Activated naive CD8-positive, alpha-beta T cell treated with anti-CD3 and anti-CD28 coated beads, Interleukin-2, amount 50 U/mL, for 24 hours (primary cell): ENCODE results near the gene EP300.
"Not testable (repeated sequence)": the region's sequence is repeated elsewhere in the genome, so short reads cannot be mapped to it uniquely, and the experiment has no call there.

Experiments
- ATAC-seq: fragments of 150-1000 bp; cut with Tn5 transposase; one replicate; pipeline ENCODE4 v1.10.0; 2021
- DNase-seq: peaks from one replicate; pipeline ENCODE4 v3.0.0; 2021
- H3K27ac Mint-ChIP-seq: one replicate; pipeline ENCODE4 v1.8.0; 2021; ENCODE audit warnings: mild to moderate bottlenecking, mixed read lengths
- H3K27me3 Mint-ChIP-seq: one replicate; pipeline ENCODE4 v1.8.0; 2021; ENCODE audit warnings: mixed read lengths
- H3K36me3 Mint-ChIP-seq: one replicate; pipeline ENCODE4 v1.8.0; 2021; ENCODE audit warnings: low read depth, mixed read lengths
- H3K4me1 Mint-ChIP-seq: one replicate; pipeline ENCODE4 v1.8.0; 2021; ENCODE audit warnings: mixed read lengths
- H3K4me3 Mint-ChIP-seq: one replicate; pipeline ENCODE4 v1.8.0; 2021; ENCODE audit warnings: mild to moderate bottlenecking, moderate library complexity, mixed read lengths
- H3K9me3 Mint-ChIP-seq: one replicate; pipeline ENCODE4 v1.8.0; 2021; ENCODE audit warnings: mixed read lengths

Gene EP300

GRCh38 chr22:41157083-41157482, 64.7 kb downstream of the EP300 start:
- DNase-seq (no peak), ATAC-seq (no peak)
- no peak overlapping the region for H3K27ac Mint-ChIP-seq
- H3K4me1 Mint-ChIP-seq: no peaks in the 10 kb centered on the region
- H3K4me3 Mint-ChIP-seq: no peak overlapping the region
- no peaks in the 10 kb centered on the region for H3K9me3 Mint-ChIP-seq
- H3K36me3 Mint-ChIP-seq: peaks cover 74% of the 10 kb centered on the region
- no peaks in the 10 kb centered on the region for H3K27me3 Mint-ChIP-seq

- Mint-ChIP-seq H3K27ac (no peak overlapping the region), H3K9me3 (no peaks in the 10 kb centered on the region), H3K36me3 (peaks cover 56% of the 10 kb centered on the region), H3K4me3 (no peak overlapping the region), H3K4me1 (no peaks in the 10 kb centered on the region), H3K27me3 (no peaks in the 10 kb centered on the region)
- DNase-seq (no peak), ATAC-seq (no peak)
Measured at GRCh38 chr22:41169157-41169556, 76.8 kb downstream of the EP300 start.

GRCh38 chr22:41171996-41172395, 79.6 kb downstream of the EP300 start:
- Mint-ChIP-seq H3K4me3 (no peak overlapping the region), H3K27me3 (no peaks in the 10 kb centered on the region), H3K9me3 (no peaks in the 10 kb centered on the region), H3K27ac (no peak overlapping the region), H3K4me1 (peaks cover 3% of the 10 kb centered on the region), H3K36me3 (peaks cover 61% of the 10 kb centered on the region)
- DNase-seq: no peak
- no peak for ATAC-seq

GRCh38 chr22:41175546-41175945, 83.2 kb downstream of the EP300 start:
- H3K27me3 Mint-ChIP-seq: no peaks in the 10 kb centered on the region
- H3K36me3 Mint-ChIP-seq: peaks cover 43% of the 10 kb centered on the region
- no peaks in the 10 kb centered on the region for H3K9me3 Mint-ChIP-seq
- no peak for ATAC-seq
- H3K27ac Mint-ChIP-seq: no peak overlapping the region
- DNase-seq: no peak
- no peak overlapping the region for H3K4me3 Mint-ChIP-seq
- H3K4me1 Mint-ChIP-seq: peaks cover 3% of the 10 kb centered on the region

GRCh38 chr22:41177040-41177621, 84.7 kb downstream of the EP300 start:
- DNase-seq (no peak), ATAC-seq (no peak)
- H3K4me3 Mint-ChIP-seq: no peak overlapping the region
- H3K36me3 Mint-ChIP-seq: peaks cover 41% of the 10 kb centered on the region
- no peak overlapping the region for H3K27ac Mint-ChIP-seq
- H3K4me1 Mint-ChIP-seq: peaks cover 3% of the 10 kb centered on the region
- no peaks in the 10 kb centered on the region for H3K9me3 Mint-ChIP-seq
- H3K27me3 Mint-ChIP-seq: no peaks in the 10 kb centered on the region

- ATAC-seq: no peak
- Mint-ChIP-seq H3K27ac (no peak overlapping the region), H3K9me3 (no peaks in the 10 kb centered on the region), H3K4me1 (peaks cover 3% of the 10 kb centered on the region), H3K4me3 (no peak overlapping the region), H3K36me3 (peaks cover 37% of the 10 kb centered on the region), H3K27me3 (no peaks in the 10 kb centered on the region)
- no peak for DNase-seq
Measured at GRCh38 chr22:41177622-41178424, 85.4 kb downstream of the EP300 start.

GRCh38 chr22:41178425-41178975, 86.1 kb downstream of the EP300 start:
- Mint-ChIP-seq H3K9me3 (no peaks in the 10 kb centered on the region), H3K27me3 (no peaks in the 10 kb centered on the region), H3K27ac (peak overlapping the region; percentile 51), H3K4me1 (peaks cover 3% of the 10 kb centered on the region), H3K36me3 (peaks cover 30% of the 10 kb centered on the region), H3K4me3 (no peak overlapping the region)
- ATAC-seq (no peak), DNase-seq (no peak)

- not testable (repeated sequence) for H3K9me3 Mint-ChIP-seq, H3K27ac Mint-ChIP-seq, H3K27me3 Mint-ChIP-seq, H3K4me3 Mint-ChIP-seq, H3K4me1 Mint-ChIP-seq, ATAC-seq, DNase-seq
- peaks cover 20% of the 10 kb centered on the region for H3K36me3 Mint-ChIP-seq
Measured at GRCh38 chr22:41180362-41180761, 88.0 kb downstream of the EP300 start.

- peaks cover 14% of the 10 kb centered on the region for H3K36me3 Mint-ChIP-seq
- H3K4me1 Mint-ChIP-seq: no peaks in the 10 kb centered on the region
- H3K9me3 Mint-ChIP-seq: no peaks in the 10 kb centered on the region
- DNase-seq (no peak), ATAC-seq (no peak)
- H3K4me3 Mint-ChIP-seq: no peak overlapping the region
- H3K27me3 Mint-ChIP-seq: no peaks in the 10 kb centered on the region
- H3K27ac Mint-ChIP-seq: no peak overlapping the region
Measured at GRCh38 chr22:41180926-41181325, 88.5 kb downstream of the EP300 start.

GRCh38 chr22:41181349-41182241, 89.2 kb downstream of the EP300 start:
- no peaks in the 10 kb centered on the region for H3K9me3 Mint-ChIP-seq
- DNase-seq (no peak), ATAC-seq (no peak)
- H3K27me3 Mint-ChIP-seq: no peaks in the 10 kb centered on the region
- no peaks in the 10 kb centered on the region for H3K4me1 Mint-ChIP-seq
- no peak overlapping the region for H3K4me3 Mint-ChIP-seq
- H3K36me3 Mint-ChIP-seq: peaks cover 10% of the 10 kb centered on the region
- H3K27ac Mint-ChIP-seq: no peak overlapping the region

GRCh38 chr22:41184679-41185078, 92.3 kb downstream of the EP300 start:
- DNase-seq: no peak
- no peak overlapping the region for H3K27ac Mint-ChIP-seq
- no peak for ATAC-seq
- H3K27me3 Mint-ChIP-seq: no peaks in the 10 kb centered on the region
- H3K36me3 Mint-ChIP-seq: no peaks in the 10 kb centered on the region
- no peaks in the 10 kb centered on the region for H3K4me1 Mint-ChIP-seq
- no peak overlapping the region for H3K4me3 Mint-ChIP-seq
- H3K9me3 Mint-ChIP-seq: no peaks in the 10 kb centered on the region

- H3K27me3 Mint-ChIP-seq: no peaks in the 10 kb centered on the region
- peaks cover under 1% of the 10 kb centered on the region for H3K4me1 Mint-ChIP-seq
- H3K36me3 Mint-ChIP-seq: no peaks in the 10 kb centered on the region
- ATAC-seq: no peak
- no peak for DNase-seq
- no peaks in the 10 kb centered on the region for H3K9me3 Mint-ChIP-seq
- no peak overlapping the region for H3K27ac Mint-ChIP-seq
- H3K4me3 Mint-ChIP-seq: no peak overlapping the region
Measured at GRCh38 chr22:41191467-41191866, 99.1 kb downstream of the EP300 start.

- Mint-ChIP-seq H3K27ac (no peak overlapping the region), H3K27me3 (peaks cover 4% of the 10 kb centered on the region), H3K4me1 (peaks cover 12% of the 10 kb centered on the region), H3K4me3 (no peak overlapping the region), H3K9me3 (no peaks in the 10 kb centered on the region), H3K36me3 (no peaks in the 10 kb centered on the region)
- no peak for ATAC-seq
- DNase-seq: no peak
Measured at GRCh38 chr22:41193829-41194228, 101.4 kb downstream of the EP300 start.

- DNase-seq (peak; percentile 90), ATAC-seq (peak; percentile 90)
- Mint-ChIP-seq H3K36me3 (no peaks in the 10 kb centered on the region), H3K9me3 (no peaks in the 10 kb centered on the region), H3K27ac (no peak overlapping the region), H3K4me3 (peak overlapping the region; percentile 84), H3K27me3 (peaks cover 12% of the 10 kb centered on the region), H3K4me1 (peaks cover 12% of the 10 kb centered on the region)
Measured at GRCh38 chr22:41197038-41197972, 104.9 kb downstream of the EP300 start.
